HG02973 (cell line): ENCODE results near the gene METTL21C.

Source experiments
- ATAC-seq: cut with Tn5 transposase; IDR thresholded peaks from one replicate; pipeline ENCODE4 v1.9.1; 2021; ENCODE audit warnings: moderate library complexity; ENCODE audit not compliant: unreplicated experiment

METTL21C gene

DNA sequence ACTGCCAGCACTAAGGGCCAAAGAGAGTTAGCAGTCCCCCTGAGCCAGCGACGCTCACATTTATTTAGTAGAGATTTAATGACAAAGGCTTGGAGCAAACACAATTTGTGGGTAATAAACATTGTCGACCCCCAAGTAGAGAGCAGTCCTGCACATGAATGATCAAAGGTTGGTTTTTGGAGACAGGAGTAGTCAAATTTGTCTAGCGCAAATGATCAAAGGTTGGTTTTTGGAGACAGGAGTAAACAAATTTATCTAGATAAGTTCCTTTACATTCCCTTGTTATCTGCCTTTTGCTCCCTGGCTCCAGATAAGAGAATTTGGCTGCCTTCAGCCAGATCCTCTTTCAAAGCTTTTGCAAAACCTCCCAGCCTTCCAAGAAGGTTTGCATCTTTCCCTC, 26.9 kb downstream of the METTL21C start:
- ATAC-seq = no peak

DNA sequence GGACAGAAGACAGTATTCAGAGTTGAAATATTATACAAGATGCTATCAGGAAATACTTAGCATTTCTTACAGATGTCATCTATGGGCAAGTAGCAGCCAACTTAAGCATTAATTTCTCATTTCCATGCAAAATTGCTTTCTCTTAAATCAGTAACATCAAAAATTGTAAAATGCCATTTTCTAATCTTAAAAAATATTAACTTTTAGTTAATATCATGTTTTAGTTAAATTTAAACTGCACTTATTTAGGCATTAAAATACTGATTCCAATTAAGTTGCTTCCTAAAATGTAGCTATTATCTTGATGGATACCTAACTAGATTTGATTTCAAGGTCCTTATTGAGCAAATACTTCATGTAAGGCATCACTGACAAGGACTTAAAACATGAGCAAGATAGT, 27.8 kb downstream of the METTL21C start:
- ATAC-seq = no peak

DNA sequence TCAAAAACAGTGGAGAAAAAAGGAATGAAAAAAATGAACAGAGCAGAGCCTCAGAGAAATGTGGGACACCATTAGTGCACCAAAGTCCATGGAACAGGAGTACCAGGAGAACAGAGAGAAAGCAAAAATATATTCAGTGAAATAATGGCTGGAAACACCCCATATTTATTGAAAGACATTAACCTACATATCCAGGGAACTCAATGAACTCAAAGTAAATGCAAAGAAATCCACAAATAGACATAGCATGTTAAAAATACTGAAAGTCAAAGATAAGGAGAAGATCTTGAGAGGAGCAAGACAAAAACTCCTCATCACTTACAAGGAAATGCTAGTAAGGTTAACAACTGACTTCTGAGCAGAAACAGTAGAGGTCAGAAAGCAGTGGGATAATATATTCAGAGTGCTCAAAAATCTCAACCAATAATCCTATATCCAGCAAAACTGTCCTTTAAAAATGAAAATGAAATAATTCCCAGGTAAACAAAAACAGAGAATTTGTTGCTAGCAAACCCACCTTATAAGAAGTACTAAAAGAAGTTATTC, 35.6 kb downstream of the METTL21C start:
- no peak for ATAC-seq

DNA sequence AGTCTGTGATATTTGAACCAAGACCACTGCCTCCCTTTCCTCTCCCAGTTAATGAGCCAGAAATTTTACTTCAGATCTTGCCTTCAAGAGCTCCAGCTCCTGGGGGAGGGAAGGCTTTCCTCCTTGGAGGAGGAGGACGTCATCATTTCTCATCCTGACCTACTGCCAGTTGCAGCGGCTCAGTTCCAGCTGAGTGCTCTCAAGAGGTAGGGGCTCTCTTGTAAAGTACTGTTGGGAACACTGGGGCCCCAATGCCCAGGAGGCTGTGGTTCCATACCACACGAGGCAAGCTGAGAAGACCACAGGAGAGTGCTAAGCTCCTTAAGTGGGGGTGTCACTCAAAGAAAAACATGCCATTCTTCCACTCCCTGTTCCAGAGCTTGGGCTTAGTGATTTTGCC, 36.2 kb downstream of the METTL21C start:
- no peak for ATAC-seq

DNA sequence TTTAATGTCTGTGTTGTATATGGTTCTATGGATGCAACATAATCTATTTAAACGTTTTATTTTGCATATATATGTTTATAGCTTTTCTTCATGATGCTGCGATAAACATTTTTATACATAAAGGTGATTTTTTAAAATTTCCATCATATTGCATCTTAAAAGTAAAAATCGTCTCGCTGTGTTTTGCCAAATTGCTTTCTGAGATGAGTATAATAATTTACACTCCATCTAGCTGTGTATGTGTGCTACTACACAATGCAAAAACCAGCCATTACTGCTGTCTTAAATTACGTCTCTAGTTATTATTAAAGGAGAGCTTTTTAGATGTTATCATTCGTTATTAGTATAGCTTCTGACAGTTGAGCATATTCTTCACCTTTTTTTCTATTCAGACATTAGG, 37.2 kb downstream of the METTL21C start:
- no peak for ATAC-seq

DNA sequence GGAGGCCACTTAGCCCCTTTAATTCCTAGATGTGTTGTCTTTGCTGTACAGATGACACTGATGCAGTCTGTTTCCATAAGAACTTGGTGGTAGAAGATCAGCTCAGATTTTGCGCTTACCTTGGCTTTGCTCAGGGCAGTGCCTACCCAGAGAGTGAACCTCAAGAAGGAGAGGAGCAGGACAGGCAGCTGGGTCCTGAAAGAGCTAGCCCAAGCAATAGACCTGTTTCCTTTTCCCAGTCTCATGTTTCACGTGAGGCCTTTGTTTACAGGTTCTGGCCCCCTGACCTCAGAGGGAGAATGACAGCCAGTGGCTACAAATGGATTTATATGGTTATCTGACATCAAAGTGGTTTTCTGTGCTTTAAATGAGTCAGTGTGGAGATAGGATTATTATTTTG, 40.1 kb downstream of the METTL21C start:
- ATAC-seq = no peak

DNA sequence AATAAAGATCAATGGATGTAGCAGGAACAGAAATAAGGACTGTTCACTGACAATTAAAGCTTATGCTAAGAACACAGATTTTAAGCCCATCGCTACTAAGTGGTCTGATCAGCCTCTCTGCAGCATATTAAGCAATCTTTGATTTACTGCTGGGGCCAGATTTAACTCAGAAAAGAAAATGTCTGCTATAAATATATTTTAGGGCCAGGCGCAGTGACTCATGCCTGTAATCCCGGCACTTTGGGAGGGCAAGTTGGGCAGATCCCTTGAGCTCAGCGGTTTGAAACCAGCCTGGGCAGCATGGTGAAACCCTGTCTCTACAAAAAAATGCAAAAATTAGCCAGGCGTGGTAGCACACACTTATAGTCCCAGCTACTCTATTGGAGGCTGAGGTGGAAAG, 43.0 kb downstream of the METTL21C start:
- no peak for ATAC-seq

DNA sequence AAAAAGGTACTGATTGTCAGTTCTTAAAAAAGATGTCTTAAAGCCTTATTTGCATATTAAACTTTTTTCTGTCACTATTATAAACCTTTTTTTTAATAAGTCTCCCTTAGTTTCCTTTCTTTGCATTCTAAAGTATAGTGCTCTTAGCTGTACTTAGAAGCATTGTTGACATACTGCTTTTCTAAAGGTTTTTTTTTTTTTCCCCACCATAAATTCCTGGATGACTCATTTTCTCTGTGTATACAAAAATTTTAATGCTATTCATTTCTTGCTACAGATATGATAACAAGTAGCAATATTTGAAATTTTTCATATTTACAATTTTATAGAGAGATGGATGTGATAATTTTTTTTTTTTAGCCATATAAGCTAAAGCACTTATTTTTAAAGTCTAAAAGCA, 43.5 kb downstream of the METTL21C start:
- no peak for ATAC-seq

DNA sequence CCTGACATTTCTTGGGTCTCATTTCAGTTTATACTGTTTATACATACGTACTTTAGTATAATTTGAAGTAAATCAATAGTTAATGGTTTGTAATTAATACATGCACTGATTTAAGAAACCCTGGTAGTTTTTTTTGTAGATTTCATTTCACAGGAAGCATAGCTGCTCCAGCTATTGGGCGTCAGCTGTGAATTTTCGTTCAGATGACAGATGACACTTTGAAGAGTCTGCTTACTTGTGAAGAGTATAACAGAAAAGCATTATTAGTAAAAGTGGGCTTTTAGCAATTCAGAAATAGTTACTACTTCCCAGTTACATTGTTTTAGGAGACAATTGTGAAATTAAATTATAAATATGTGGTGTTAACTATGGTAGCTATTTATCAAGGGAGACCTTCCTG, 44.4 kb downstream of the METTL21C start:
- no peak for ATAC-seq

DNA sequence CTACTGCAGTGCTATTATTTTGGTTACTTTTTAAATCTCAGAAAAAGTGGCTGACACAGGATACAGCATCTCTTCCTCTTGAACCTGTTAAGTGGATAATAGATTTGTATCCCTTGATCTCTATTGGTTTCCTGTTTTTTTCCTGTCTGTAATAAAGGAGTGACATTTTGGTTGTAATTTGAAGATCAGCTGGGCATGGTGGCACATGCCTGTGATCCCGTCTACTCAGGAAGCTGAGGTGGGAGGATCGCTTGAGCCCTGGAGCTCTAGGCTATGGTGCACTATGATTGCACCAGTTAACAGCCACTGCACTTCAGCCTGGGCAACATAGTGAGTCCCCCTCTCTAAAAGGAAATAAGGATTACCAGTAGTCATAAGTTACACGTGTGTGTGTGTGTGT, 46.8 kb downstream of the METTL21C start:
- no peak for ATAC-seq

DNA sequence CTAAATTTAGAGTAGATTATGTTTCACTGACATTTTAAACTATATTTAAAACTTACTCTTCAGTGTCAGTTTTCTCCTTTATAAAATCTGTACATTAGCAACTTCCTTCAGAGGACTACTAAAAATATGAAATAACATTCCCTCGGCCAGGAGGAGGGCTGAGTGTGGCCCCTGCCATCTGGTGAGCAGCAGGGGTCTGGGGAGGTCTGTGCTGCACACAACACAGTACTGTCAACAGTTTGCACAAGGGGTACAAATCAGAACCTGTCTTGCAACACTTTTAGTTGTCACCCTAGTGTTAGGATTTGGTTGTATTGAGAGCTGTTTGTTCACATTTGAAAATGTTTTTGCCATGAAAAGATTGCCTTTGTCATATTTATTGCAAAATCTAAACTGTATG, 49.1 kb downstream of the METTL21C start:
- no peak for ATAC-seq

DNA sequence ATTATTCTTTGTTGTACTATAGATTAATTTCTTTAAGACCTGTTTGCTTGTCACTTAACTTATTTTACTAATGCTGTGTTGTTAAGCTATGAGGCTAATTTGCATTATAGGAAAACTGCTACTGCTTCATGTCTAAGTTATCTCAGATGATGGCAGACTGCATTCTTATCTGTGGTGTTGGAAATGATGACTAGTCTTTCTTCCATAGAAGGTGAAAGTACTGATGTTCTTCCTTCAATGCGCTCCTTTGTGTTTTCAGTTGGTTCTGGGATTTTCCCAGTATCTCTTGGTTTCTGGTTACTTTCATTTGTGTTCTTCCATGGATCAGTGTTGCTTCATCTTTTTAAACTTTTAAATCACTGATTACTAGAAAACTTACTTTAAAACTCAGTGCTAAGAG, 51.2 kb downstream of the METTL21C start:
- ATAC-seq = no peak

DNA sequence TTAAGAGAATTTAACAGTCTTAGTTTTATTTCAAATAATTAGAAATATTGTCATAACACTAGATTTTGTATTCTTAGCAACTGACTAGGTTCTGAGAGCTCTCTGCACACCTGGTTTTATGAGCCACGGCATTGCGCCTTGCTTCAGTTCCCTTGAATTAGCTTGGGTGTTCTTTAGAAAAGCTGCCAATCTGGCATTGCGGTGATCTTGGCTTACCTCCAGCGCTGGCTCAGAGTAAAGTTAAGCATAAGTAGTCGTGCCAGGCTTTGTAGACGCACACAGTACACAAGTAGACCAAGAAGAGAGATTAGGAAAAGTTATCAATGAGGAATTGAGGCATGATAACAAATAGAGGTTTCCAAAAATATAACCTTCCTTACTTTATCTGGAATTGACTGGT, 52.4 kb downstream of the METTL21C start:
- ATAC-seq = no peak

DNA sequence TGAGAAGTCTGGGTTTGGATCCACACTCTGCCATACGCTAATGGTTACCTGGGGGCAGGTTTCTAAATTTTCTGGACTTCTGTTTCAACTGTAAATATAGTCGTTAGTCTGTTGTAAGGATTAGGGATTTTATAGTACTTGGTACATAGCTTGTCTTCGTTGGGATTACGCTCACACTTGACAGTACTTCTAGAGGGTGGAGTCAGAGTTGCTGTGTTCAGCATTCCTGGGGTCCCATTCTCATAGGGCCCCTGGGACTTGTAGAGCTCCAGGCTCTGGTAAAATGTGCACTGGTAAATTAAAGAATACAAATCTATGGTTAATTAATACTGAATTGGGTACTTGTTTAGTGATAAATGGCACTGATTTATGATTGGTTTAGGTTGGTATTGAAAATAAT, 52.8 kb downstream of the METTL21C start:
- ATAC-seq = no peak

DNA sequence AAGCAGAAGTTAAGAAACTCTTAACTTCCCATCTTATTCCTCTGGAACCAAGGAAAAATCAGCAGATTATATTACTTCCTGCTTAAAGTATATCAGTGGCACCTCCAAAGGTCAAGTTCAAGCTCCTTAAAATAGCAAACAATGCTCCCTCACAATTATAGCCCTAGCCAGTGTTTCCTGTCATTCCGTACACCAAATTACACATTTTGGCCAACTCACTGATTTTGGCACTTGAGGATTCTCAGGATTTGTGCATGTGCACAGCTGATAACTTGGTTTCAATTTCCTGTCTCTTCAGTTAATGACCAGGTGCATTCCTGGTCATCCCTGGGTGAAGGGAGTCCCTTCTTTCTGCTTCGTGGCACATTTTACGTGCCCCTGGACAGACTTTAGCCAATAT, 56.1 kb downstream of the METTL21C start:
- ATAC-seq = no peak
